Measurements from ENCODE around the gene SMYD3. TPM values are rescaled to one million over a fixed set of nuclear protein-coding genes. Genes with fewer than 3 reads are reported as not detected.

Gene SMYD3
- total RNA-seq, 1 donor from 2014 or later = 29.2 TPM

- no peaks in the 10 kb centered on the region for H3K36me3 ChIP-seq (ENCODE audit: control insufficient read depth, insufficient read depth, low read length)
- no peak overlapping the region for H3K4me3 ChIP-seq (ENCODE audit: low read depth, low read length)
- H3K27me3 ChIP-seq (ENCODE audit: control insufficient read depth, insufficient read depth, low read length) = no peaks in the 10 kb centered on the region
- no peak for TF ChIP-seq CTCF (IDR thresholded peaks at IDR 0.05; ENCODE audit: insufficient read depth, low read length, poor library complexity, severe bottlenecking)
- no peak for DNase-seq (ENCODE audit: low read depth)
Measured at GRCh38 chr1:245842106-245842505, 665.0 kb downstream of the SMYD3 start.

GRCh38 chr1:245840971-245841370 lies 666.1 kb downstream of the SMYD3 start:
- TF ChIP-seq CTCF (IDR thresholded peaks at IDR 0.05; ENCODE audit: insufficient read depth, low read length, poor library complexity, severe bottlenecking) = no peak
- Histone ChIP-seq H3K36me3 (ENCODE audit: control insufficient read depth, insufficient read depth, low read length) (no peaks in the 10 kb centered on the region), H3K4me3 (ENCODE audit: low read depth, low read length) (no peak overlapping the region), H3K27me3 (ENCODE audit: control insufficient read depth, insufficient read depth, low read length) (no peaks in the 10 kb centered on the region)
- no peak for DNase-seq (ENCODE audit: low read depth)

GRCh38 chr1:245837718-245838117 lies 669.4 kb downstream of the SMYD3 start:
- Histone ChIP-seq H3K36me3 (ENCODE audit: control insufficient read depth, insufficient read depth, low read length) (no peaks in the 10 kb centered on the region), H3K4me3 (ENCODE audit: low read depth, low read length) (no peak overlapping the region), H3K27me3 (ENCODE audit: control insufficient read depth, insufficient read depth, low read length) (no peaks in the 10 kb centered on the region)
- DNase-seq (ENCODE audit: low read depth) = peak; percentile 43
- TF ChIP-seq CTCF (IDR thresholded peaks at IDR 0.05; ENCODE audit: insufficient read depth, low read length, poor library complexity, severe bottlenecking) = no peak

DNA sequence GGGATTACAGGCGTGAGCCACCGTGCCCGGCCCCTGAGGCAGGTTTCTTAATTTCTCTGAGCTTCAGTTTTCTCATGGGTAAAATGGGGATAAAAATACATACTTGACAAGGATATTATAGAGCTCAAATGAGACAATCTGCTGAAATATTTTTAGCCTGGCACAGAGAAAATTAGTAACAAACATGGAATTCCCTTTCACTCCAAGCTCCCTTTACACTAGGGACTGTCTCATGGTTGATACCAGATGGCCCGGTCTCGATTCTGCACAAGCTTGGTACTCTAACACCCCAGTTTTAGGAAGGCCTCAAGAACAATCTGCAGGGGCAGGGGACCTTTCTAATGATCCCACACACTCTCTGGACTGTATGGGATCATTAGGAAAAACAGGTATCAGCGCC lies 671.7 kb downstream of the SMYD3 start:
- no peaks in the 10 kb centered on the region for H3K27me3 ChIP-seq (ENCODE audit: control insufficient read depth, insufficient read depth, low read length)
- no peak for TF ChIP-seq CTCF (IDR thresholded peaks at IDR 0.05; ENCODE audit: insufficient read depth, low read length, poor library complexity, severe bottlenecking)
- no peaks in the 10 kb centered on the region for H3K36me3 ChIP-seq (ENCODE audit: control insufficient read depth, insufficient read depth, low read length)
- no peak overlapping the region for H3K4me3 ChIP-seq (ENCODE audit: low read depth, low read length)
- DNase-seq (ENCODE audit: low read depth) = no peak

DNA sequence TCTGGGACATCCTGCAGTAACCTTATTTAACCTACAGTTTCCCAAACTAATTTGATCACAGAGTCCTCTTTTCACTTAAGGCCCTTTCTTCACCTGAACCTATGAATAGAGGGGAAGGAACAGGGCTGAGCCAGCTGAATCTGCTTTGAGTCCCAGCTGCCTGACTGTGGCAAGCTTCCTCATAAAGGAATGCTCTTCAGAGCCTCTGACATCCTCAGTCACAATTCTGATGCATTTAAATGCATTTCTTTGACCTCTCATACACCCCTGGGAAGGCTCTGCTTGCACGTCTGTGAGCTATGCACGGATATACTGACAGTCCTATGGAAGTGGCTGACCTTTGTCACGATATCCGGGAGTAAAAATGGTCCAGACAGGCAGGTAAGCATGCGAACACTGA lies 673.1 kb downstream of the SMYD3 start:
- DNase-seq (ENCODE audit: low read depth) = no peak
- Histone ChIP-seq H3K4me3 (ENCODE audit: low read depth, low read length) (no peak overlapping the region), H3K27me3 (ENCODE audit: control insufficient read depth, insufficient read depth, low read length) (no peaks in the 10 kb centered on the region), H3K36me3 (ENCODE audit: control insufficient read depth, insufficient read depth, low read length) (no peaks in the 10 kb centered on the region)
- TF ChIP-seq CTCF (IDR thresholded peaks at IDR 0.05; ENCODE audit: insufficient read depth, low read length, poor library complexity, severe bottlenecking) = no peak

- Histone ChIP-seq H3K36me3 (ENCODE audit: control insufficient read depth, insufficient read depth, low read length) (no peaks in the 10 kb centered on the region), H3K27me3 (ENCODE audit: control insufficient read depth, insufficient read depth, low read length) (no peaks in the 10 kb centered on the region), H3K4me3 (ENCODE audit: low read depth, low read length) (no peak overlapping the region)
- TF ChIP-seq CTCF (IDR thresholded peaks at IDR 0.05; ENCODE audit: insufficient read depth, low read length, poor library complexity, severe bottlenecking) = no peak
- no peak for DNase-seq (ENCODE audit: low read depth)
Measured at GRCh38 chr1:245832771-245833527, 674.1 kb downstream of the SMYD3 start.

Measured in kidney epithelial cell (primary cell).